RWPE1 (cell line): Measurements from ENCODE around the gene SPCS3.

Source experiments
- CTCF ChIA-PET: fragments of 350-600 bp; sonication (Branson Sonifier 250); formaldehyde crosslinking; extraction: SDS; loops from one replicate; lab custom pipeline; 2021; lab: Yijun Ruan, JAX
- POLR2A ChIA-PET: fragments of 400-600 bp; formaldehyde crosslinking; extraction: SDS; loops from one replicate; lab custom pipeline; 2020; ENCODE audit warnings: antibody characterized with exemption; ENCODE audit not compliant: low non-redundant PET; lab: Yijun Ruan, JAX
- DNase-seq: peaks from one replicate; pipeline ENCODE4 v3.0.0; 2012; ENCODE audit warnings: low spot score
- H3K27ac ChIP-seq: fragments of 450-650 bp; 2 replicates; pipeline ENCODE4 v1.5.1; 2017
- TF ChIP-seq, protein P1 (sequence below): fragments of 450-650 bp; conservative IDR thresholded peaks from 2 replicates; pipeline ENCODE4 v1.5.1; 2017; ENCODE audit warnings: low read depth, mild to moderate bottlenecking

Gene SPCS3

DNA sequence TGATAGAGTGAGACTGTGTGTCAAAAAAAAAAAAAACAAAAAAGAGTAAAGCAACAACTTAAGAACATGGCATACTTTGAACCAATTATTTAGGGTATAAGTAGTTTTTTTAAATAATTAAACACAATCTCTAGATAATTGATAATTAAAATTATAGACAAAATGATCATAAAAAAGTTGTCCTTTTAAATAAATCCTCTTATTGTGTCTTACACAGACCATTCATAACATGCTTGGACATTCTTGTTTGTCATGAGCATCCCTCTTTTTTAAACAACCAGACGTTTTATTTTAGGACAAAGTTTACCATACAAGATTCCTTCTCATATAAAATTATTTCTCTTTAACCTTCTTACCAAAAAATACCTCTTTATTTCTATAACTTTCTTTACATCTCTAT is 35.1 kb downstream of the SPCS3 start:
- CTCF ChIA-PET, result no interaction called here
- no peak for DNase-seq
- POLR2A ChIA-PET, result no interaction called here
- TF ChIP-seq, protein P1, sequence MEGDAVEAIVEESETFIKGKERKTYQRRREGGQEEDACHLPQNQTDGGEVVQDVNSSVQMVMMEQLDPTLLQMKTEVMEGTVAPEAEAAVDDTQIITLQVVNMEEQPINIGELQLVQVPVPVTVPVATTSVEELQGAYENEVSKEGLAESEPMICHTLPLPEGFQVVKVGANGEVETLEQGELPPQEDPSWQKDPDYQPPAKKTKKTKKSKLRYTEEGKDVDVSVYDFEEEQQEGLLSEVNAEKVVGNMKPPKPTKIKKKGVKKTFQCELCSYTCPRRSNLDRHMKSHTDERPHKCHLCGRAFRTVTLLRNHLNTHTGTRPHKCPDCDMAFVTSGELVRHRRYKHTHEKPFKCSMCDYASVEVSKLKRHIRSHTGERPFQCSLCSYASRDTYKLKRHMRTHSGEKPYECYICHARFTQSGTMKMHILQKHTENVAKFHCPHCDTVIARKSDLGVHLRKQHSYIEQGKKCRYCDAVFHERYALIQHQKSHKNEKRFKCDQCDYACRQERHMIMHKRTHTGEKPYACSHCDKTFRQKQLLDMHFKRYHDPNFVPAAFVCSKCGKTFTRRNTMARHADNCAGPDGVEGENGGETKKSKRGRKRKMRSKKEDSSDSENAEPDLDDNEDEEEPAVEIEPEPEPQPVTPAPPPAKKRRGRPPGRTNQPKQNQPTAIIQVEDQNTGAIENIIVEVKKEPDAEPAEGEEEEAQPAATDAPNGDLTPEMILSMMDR, result no peak
- no peak overlapping the region for H3K27ac ChIP-seq

DNA sequence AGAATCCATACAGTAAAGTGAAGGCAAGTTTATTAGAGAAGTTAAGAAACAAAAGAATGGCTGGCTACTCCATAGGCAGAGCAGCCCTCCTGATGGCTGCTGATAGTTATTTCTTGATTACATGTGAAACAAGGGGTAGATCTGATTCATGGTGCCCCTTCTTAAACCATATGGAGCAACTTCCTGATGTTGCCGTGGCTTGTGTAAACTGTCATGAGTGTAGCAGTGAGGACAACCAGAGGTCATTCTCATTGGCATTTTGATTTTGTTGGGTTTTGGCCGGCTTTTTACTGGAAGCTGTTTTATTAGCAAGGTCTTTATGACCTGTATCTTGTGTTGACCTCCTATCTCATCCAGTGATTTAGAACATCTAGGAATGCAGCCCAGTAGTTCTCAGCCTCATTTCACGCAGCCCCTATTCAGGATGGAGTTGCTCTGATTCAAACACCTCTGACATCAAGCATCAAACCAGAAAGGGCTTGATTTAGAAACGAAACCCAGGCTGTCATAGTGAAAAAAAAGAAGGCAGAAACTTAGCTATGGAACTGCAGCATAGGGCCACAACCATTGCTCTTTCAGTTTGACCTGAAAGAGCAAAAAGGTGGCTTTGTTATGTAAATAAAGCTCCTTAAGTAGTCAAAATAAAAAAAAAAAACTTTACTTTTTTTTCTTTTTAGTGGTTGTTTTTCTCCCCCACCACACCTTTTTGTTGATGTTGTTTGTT is 37.8 kb downstream of the SPCS3 start:
- H3K27ac ChIP-seq, result no peak overlapping the region
- TF ChIP-seq, protein P1, result no peak
- ChIA-PET POLR2A (no interaction called here), CTCF (no interaction called here)
- no peak for DNase-seq

DNA sequence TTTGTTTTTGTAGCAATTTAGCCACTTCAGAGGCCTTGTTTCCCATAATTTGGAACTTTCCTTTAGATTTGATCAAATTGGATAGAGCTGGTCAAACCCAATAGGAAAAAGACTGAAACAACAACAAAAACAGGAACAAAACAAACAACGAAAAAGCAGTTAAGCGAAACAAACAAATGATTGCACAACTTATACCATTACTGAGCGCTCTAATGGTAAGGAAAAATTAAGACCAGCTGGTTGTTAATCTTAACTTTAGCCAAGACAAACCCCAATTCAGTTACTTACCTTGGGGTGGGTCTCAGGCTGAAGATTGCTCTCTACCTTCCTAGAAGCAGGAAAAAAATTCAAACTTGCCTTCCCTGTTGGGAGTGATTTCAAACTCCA is 38.3 kb downstream of the SPCS3 start:
- CTCF ChIA-PET, result no interaction called here
- H3K27ac ChIP-seq, result no peak overlapping the region
- POLR2A ChIA-PET, result no interaction called here

DNA sequence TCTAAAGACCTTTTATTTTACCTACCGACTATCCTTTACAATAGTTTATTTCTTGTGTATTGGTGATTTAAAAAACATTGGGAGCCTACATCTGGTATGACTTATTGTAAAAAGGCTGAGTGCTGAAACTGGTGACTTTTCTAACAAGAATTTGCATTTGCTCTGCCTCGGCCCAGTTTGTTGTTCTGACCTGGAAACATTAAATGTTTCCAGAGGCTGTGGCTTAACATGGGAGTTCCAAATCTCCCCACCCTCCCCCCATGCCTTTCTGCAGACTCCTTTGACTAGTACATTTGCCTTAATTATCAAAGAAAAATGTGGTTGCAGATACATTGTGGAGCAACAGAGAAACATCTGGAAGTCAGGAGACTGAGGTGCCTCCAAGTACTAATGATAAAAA is 39.8 kb downstream of the SPCS3 start:
- POLR2A ChIA-PET, result no interaction called here
- DNase-seq, result no peak
- CTCF ChIA-PET, result no interaction called here
- TF ChIP-seq, protein P1, result no peak
- H3K27ac ChIP-seq, result no peak overlapping the region

More for the DNA sequence above, 38.3 kb downstream of the SPCS3 start:
- TF ChIP-seq, protein P1, result no peak
- no peak for DNase-seq

DNA sequence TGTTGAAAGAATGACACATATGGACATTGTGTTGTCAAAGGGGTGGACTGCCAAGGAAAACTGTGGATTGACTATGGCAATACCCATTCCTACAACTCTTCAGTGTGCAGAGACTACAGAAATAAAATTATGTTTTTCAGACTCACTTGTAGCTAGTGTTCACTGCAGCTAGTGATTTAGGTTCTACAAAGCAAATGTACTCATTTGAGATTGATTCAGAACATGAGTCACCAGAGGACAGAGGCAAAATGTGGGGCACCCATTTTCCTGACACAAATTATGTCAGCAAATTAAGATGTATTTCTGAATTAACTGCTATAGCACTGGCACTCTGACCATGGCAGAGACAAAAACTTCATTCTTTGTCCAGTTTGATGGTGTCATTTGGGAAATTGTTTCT is 40.7 kb downstream of the SPCS3 start:
- H3K27ac ChIP-seq, result no peak overlapping the region
- ChIA-PET POLR2A (interaction anchor here (0.5 kb wide), 1 partner anchor 136 kb away, joined by 3 read pairs; no protein-coding TSS in a partner anchor), CTCF (interaction anchor here (0.6 kb wide), 1 partner anchor 184 kb away, joined by 3 read pairs; no protein-coding TSS in a partner anchor)
- TF ChIP-seq, protein P1, result no peak
- no peak for DNase-seq

DNA sequence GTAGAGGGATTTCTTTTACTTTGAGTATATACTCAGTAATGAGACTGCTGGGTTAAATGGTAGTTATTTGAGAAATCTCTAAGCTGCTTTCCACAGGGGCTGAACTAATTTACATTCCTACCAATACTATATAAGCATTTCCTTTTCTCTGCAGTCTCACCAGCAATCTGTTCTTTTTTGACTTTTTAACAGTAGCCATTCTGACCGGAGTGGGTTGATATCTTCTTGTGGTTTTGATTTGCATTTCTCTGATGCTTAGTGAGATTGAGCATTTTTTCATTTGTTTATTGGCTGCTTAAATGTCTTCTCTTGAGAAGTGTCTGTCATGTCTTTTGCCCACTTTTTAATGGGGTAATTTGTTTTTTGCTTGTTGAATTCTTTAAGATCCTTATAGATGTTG is 43.3 kb downstream of the SPCS3 start:
- CTCF ChIA-PET, result no interaction called here
- no peak for DNase-seq
- H3K27ac ChIP-seq, result no peak overlapping the region
- TF ChIP-seq, protein P1, result no peak
- POLR2A ChIA-PET, result no interaction called here
